Karpas-422 (cell line): ENCODE measurements around the gene FSTL3. TPM values are rescaled to one million over a fixed set of nuclear protein-coding genes. Genes with fewer than 3 reads are reported as not detected.
"Not testable (repeated sequence)": the region's sequence is repeated elsewhere in the genome, so short reads cannot be mapped to it uniquely, and the experiment has no call there.

Source experiments
- DNase-seq: peaks from one replicate; pipeline ENCODE4 v3.0.0-alpha.2; 2015
- H2AFZ ChIP-seq: fragments of 200-600 bp; sonication (generic); 2 replicates; pipeline ENCODE4 v1.6.1; 2014; ENCODE audit warnings: antibody characterized with exemption, low read length, mixed read lengths
- H3K27ac ChIP-seq: fragments of 200-600 bp; sonication (generic); 2 replicates; pipeline ENCODE4 v1.5.1; 2014; ENCODE audit warnings: mild to moderate bottlenecking, low read length, moderate library complexity
- H3K27me3 ChIP-seq: fragments of 200-600 bp; sonication (generic); 2 replicates; pipeline ENCODE4 v1.6.1; 2014; ENCODE audit warnings: low read length, mixed read lengths
- H3K36me3 ChIP-seq: fragments of 200-600 bp; sonication (generic); 2 replicates; pipeline ENCODE4 v1.6.1; 2014; ENCODE audit warnings: low read length, mixed read lengths; ENCODE audit not compliant: insufficient read depth
- H3K4me1 ChIP-seq: fragments of 200-600 bp; sonication (generic); 2 replicates; pipeline ENCODE4 v1.6.1; 2014; ENCODE audit warnings: mild to moderate bottlenecking, low read length, mixed read lengths
- H3K4me2 ChIP-seq: fragments of 200-600 bp; sonication (generic); 2 replicates; pipeline ENCODE4 v1.6.1; 2014; ENCODE audit warnings: low read length, low read depth, mild to moderate bottlenecking; ENCODE audit not compliant: poor library complexity, severe bottlenecking
- H3K4me3 ChIP-seq: fragments of 200-600 bp; sonication (generic); 2 replicates; pipeline ENCODE4 v1.5.1; 2014; ENCODE audit warnings: mild to moderate bottlenecking, antibody characterized with exemption, low read length, mixed read lengths
- H3K79me2 ChIP-seq: fragments of 200-600 bp; sonication (generic); 2 replicates; pipeline ENCODE4 v1.6.1; 2014; ENCODE audit warnings: mild to moderate bottlenecking, low read length, mixed read lengths
- H3K9ac ChIP-seq: fragments of 200-600 bp; sonication (generic); 2 replicates; pipeline ENCODE4 v1.6.0; 2014; ENCODE audit warnings: low read length
- H3K9me2 ChIP-seq: fragments of 200-600 bp; sonication (generic), shearing (Covaris generic); replicated peaks from 2 replicates; pipeline ENCODE4 v1.6.0; 2014; ENCODE audit warnings: mild to moderate bottlenecking, low read length, moderate library complexity; ENCODE audit not compliant: insufficient read depth
- H3K9me3 ChIP-seq: fragments of 300-700, 200-600 bp; sonication (generic); 2 replicates; pipeline ENCODE4 v1.6.1; 2014; ENCODE audit warnings: low read length, mixed read lengths
- H4K20me1 ChIP-seq: fragments of 200-600 bp; sonication (generic); 2 replicates; pipeline ENCODE4 v1.6.1; 2014; ENCODE audit warnings: mild to moderate bottlenecking, antibody characterized with exemption, low read length, low read depth; ENCODE audit not compliant: insufficient read depth
- total RNA-seq: library from RNA; depleted of rRNA; stranded (reverse); fragments of >200 nt; shearing (Covaris generic); gene quantifications from 2 replicates; pipeline ENCODE4 v1.2.3, GENCODE V29; 2014; ENCODE audit warnings: low replicate concordance

Gene FSTL3
- total RNA-seq, 1 experiment from 2014 or later = 2.3 TPM

DNA sequence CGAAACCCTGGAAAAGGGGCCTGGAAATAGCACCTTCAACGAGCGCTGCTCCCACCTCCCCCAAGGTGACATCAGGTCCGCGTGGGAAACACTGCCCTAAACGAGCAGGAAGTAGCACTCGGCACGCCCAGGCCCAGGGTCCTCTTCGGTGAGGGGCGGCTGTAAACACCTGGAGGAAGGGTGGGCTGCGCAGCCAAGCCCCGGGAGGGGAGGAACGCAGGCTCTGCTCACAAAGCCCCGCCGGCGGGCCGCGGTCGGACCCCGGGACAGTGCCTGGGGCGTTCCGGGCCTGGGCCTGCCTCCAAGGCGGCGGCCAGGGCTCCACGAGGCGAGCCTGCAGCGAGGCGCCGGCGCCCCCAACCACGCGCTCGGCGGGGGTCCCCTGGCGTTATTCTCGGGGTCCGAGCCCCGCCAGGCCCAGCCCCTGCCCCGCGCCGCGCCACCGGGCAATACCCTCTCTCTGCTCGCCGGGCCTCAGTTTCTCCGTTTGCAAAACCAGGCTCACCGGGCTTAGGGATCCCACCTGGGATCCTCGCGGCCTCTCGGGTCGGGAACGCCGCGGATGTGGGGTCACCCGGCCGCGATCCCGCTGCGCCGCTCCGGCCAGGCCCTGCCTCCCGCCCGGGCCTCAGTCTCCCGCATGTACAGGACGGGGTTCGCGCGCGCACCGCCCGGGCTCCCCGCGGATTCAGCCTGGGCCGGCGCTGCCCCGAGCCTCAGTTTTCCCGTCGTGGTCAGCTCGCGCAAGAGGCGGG is 13.8 kb upstream of the FSTL3 start:
- Histone ChIP-seq H3K9ac (peak overlapping the region; percentile 100), H3K4me2 (peak overlapping the region; percentile 88), H3K9me2 (no peaks in the 10 kb centered on the region), H3K4me1 (peaks cover 26% of the 10 kb centered on the region), H3K27ac (peak overlapping the region; percentile 74), H2AFZ (no peak overlapping the region), H3K4me3 (peak overlapping the region; percentile 82), H4K20me1 (peaks cover 49% of the 10 kb centered on the region), H3K79me2 (peaks cover 56% of the 10 kb centered on the region), H3K9me3 (no peaks in the 10 kb centered on the region), H3K27me3 (no peaks in the 10 kb centered on the region), H3K36me3 (peaks cover 7% of the 10 kb centered on the region; the same call in 1 of the 2 replicates)
- DNase-seq = peak; percentile 89

DNA sequence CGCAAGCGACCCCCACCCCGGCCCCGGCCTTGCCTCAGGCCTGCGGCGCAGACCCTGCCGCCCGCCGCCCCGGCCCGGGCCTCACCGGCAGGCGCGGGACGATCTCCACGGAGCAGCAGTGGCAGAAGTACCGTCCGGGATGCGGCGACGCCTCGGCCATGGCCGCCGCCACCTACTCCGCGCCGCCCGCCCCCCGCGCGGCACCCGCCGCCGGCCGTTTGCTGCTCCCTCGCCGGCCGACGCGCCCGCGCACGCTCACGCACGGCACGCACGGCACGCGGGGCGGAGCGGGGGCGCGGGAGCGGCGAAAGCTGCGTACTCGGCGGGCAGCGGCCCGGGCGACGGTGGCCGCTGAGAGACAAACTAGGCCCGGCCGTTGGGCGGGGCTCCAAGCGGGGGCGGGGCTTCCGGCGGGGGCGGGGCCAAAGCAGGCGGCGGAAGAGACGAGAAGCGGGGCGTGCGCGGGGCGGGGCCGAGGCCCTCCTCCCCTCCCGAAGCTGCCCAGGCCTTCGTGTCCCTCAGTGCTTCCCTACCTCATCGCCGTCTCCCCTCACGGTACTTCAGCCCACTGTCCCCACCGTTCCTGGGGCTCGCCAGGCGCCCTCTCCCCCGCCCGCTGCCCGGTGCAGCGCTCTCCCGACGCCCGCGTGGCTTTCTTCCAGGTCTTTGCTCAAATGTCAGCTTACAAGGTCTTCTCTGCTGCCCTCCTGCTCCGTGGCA is 13.1 kb upstream of the FSTL3 start, which contains the start of gene RNF126:
TSS of gene RNF126 (minus strand) at position 253 of the 720 bp plus-strand sequence. CDS start at position 160, 93 bp downstream.
- Histone ChIP-seq H3K9ac (peak within 1 kb of the TSS; percentile 100), H3K9me3 (no peaks in the 10 kb centered on the region), H3K9me2 (no peaks in the 10 kb centered on the region), H3K79me2 (peaks cover 48% of the 10 kb centered on the region), H3K36me3 (peaks cover 7% of the 10 kb centered on the region; the same call in 1 of the 2 replicates), H3K4me1 (peaks cover 26% of the 10 kb centered on the region), H3K4me3 (peak within 1 kb of the TSS; percentile 82), H2AFZ (peak within 1 kb of the TSS; percentile 79; the same call in 1 of the 2 replicates), H3K4me2 (peak within 1 kb of the TSS; percentile 93), H3K27me3 (no peaks in the 10 kb centered on the region), H4K20me1 (peaks cover 43% of the 10 kb centered on the region), H3K27ac (peak within 1 kb of the TSS; percentile 74)
- peak; percentile 97 for DNase-seq

DNA sequence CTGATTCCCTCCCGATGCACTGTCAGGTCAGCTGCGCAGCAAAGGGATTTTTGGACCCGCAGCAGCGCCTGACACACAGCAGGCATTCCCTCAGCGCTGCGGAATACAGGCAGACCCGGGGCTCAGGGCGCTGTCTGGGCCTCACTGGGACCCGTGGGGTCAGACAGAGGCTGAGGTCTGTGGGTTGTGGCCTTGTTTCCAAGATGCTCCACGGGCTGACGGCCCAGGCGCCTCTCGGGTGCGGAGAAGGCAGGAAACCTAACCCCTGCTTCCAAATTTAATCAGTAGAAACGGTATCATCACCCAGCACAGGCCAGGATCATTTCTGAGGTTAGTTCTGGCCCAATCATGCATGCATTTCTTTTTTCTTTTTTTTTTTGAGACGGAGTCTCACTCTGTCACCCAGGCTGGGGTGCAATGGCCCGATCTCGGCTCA is 12.5 kb upstream of the FSTL3 start:
- Histone ChIP-seq H3K4me2 (peak overlapping the region; percentile 93), H3K27ac (no peak overlapping the region), H3K9ac (peak overlapping the region; percentile 83), H3K27me3 (no peaks in the 10 kb centered on the region), H4K20me1 (peaks cover 38% of the 10 kb centered on the region), H3K9me3 (no peaks in the 10 kb centered on the region), H2AFZ (peak overlapping the region; percentile 79; the same call in 1 of the 2 replicates), H3K4me3 (peak overlapping the region; percentile 77), H3K79me2 (peaks cover 42% of the 10 kb centered on the region), H3K9me2 (no peaks in the 10 kb centered on the region), H3K4me1 (peaks cover 26% of the 10 kb centered on the region), H3K36me3 (peaks cover 7% of the 10 kb centered on the region; the same call in 1 of the 2 replicates)
- DNase-seq = no peak

DNA sequence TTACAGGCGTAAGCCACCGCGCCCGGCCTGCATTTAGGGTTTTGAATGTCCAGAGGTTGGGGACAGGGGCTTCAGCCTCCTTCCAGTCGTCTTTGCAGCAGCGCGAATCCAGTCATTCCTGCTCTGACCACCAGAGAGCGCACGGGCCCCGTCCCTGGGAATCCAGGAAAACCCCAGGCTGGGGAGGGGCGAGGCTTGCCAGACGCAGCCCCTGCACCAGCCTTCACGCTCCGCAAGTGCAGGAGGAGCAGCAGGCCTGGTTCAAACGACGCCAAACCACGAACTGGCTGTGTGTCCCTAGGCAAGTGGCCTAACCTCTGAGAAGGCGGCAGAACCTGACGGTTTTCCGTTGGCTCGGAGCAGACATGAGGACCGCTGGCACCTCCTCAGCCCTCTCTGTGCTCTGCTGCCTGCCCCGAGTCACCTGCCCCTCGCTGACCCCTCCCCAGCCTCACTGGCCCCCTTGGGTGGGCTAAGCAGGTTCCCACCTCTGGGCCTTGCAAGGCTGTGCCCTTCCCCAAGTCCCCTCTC is 11.2 kb upstream of the FSTL3 start:
- Histone ChIP-seq H3K4me2 (no peak overlapping the region), H3K27me3 (no peaks in the 10 kb centered on the region), H3K9me3 (no peaks in the 10 kb centered on the region), H3K9ac (no peak overlapping the region), H2AFZ (no peak overlapping the region), H3K27ac (no peak overlapping the region), H3K4me1 (peaks cover 26% of the 10 kb centered on the region), H3K79me2 (peaks cover 30% of the 10 kb centered on the region), H4K20me1 (peaks cover 25% of the 10 kb centered on the region), H3K4me3 (no peak overlapping the region), H3K9me2 (no peaks in the 10 kb centered on the region), H3K36me3 (peaks cover 6% of the 10 kb centered on the region; the same call in 1 of the 2 replicates)
- peak; percentile 88 for DNase-seq

DNA sequence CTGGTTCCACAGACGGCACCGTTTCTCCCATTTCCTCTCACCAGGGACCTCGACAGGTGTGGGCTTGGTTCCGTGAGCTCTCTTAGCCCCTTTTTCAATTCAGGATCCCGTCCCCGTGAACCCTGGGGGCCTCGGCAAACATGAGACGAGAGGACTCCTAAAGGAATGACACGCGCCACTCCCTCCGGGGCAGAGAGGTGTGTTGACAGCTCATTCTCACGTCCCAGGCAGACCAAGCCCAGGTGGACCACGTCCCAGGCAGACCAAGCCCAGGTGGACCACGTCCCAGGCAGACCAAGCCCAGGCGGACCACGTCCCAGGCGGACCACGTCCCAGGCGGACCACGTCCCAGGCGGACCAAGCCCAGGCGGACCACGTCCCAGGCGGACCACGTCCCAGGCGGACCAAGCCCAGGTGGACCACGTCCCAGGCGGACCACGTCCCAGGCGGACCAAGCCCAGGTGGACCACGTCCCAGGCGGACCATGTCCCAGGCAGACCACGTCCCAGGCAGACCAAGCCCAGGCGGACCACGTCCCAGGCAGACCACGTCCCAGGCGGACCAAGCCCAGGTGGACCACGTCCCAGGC is 9.1 kb upstream of the FSTL3 start:
- H3K79me2 ChIP-seq, DNase-seq, H2AFZ ChIP-seq, H3K36me3 ChIP-seq, H4K20me1 ChIP-seq, H3K9ac ChIP-seq, H3K9me2 ChIP-seq, H3K4me3 ChIP-seq, H3K27ac ChIP-seq, H3K4me2 ChIP-seq, H3K27me3 ChIP-seq, H3K9me3 ChIP-seq: not testable (repeated sequence)
- H3K4me1 ChIP-seq = peaks cover 11% of the 10 kb centered on the region

DNA sequence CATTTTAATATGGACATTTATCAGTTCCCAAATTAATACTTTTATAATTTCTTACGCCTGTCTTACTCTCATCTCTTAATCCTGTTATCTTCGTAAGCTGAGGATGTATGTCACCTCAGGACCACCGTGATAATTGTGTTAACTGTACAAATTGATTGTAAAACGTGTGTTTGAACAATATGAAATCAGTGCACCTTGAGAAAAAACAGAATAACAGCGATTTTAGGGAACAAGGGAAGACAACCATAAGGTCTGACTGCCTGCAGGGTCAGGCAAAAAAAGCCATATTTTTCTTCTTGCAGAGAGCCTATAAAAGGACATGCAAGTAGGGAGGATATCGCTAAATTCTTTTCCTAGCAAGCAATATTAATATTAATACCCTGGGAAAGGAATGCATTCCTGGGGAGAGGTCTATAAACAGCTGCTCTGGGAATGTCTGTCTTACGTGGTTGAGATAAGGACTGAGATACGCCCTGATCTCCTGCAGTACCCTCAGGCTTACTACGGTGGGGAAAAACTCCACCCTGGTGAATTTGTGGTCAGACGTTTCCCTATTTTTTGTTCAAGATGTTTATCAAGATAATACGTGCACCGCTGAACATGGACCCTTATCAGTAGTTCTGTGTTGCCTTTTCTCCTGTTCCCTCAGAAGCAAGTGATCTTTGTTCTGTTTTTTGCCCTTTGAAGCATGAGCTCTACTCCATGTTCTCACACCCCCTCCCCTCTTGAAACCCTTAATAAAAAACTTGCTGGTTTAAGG is 7.3 kb upstream of the FSTL3 start:
- not testable (repeated sequence) for H3K4me1 ChIP-seq, H3K27ac ChIP-seq, H3K36me3 ChIP-seq, H3K9me3 ChIP-seq, DNase-seq, H3K27me3 ChIP-seq, H4K20me1 ChIP-seq, H3K4me2 ChIP-seq, H3K4me3 ChIP-seq, H3K79me2 ChIP-seq, H3K9me2 ChIP-seq, H3K9ac ChIP-seq, H2AFZ ChIP-seq

DNA sequence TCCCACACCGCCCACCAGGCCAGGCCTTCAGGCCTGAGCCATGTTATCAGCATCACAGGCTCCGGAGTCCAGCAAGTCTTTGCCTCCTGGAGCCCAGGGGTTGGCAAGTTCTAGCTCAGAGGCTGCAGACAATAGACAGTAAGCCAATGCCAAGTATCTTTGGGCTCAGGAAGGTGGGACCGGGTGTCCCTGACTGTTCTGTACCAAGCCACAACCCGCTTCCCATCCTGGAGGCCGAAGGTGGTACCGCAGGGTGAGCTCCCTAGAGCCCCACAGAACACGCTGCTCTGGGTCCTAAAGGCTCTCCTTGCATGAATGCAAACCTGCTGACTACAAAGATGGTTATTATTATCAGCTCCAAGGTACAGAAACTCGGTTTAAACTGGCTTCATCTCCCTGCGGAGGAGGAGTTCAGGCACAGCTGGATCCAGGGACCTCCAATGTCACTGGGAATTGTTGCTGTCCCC is 5.5 kb upstream of the FSTL3 start:
- no peak overlapping the region for H2AFZ ChIP-seq
- H3K36me3 ChIP-seq = no peaks in the 10 kb centered on the region
- H3K4me1 ChIP-seq = no peaks in the 10 kb centered on the region
- no peak overlapping the region for H3K4me3 ChIP-seq
- no peaks in the 10 kb centered on the region for H3K9me2 ChIP-seq
- no peak overlapping the region for H3K9ac ChIP-seq
- no peaks in the 10 kb centered on the region for H3K9me3 ChIP-seq
- no peak overlapping the region for H3K4me2 ChIP-seq
- H4K20me1 ChIP-seq = peaks cover 4% of the 10 kb centered on the region; the same call in 1 of the 2 replicates
- peak; percentile 65 for DNase-seq
- no peaks in the 10 kb centered on the region for H3K27me3 ChIP-seq
- no peaks in the 10 kb centered on the region for H3K79me2 ChIP-seq
- H3K27ac ChIP-seq = no peak overlapping the region
